PC-9 (cell line): ENCODE data around the gene FGD6.

ENCODE experiments used
- CTCF ChIP-seq: fragments of 200-600 bp; sonication (generic); conservative IDR thresholded peaks from 2 replicates; pipeline ENCODE4 v1.6.1; 2017; ENCODE audit warnings: mixed run types, antibody characterized with exemption, mild to moderate bottlenecking, moderate library complexity
- EZH2 ChIP-seq: fragments of 200-600 bp; sonication (generic); IDR thresholded peaks from 2 replicates; pipeline ENCODE4 v1.8.0; 2017; ENCODE audit warnings: antibody characterized with exemption, low read depth

DNA sequence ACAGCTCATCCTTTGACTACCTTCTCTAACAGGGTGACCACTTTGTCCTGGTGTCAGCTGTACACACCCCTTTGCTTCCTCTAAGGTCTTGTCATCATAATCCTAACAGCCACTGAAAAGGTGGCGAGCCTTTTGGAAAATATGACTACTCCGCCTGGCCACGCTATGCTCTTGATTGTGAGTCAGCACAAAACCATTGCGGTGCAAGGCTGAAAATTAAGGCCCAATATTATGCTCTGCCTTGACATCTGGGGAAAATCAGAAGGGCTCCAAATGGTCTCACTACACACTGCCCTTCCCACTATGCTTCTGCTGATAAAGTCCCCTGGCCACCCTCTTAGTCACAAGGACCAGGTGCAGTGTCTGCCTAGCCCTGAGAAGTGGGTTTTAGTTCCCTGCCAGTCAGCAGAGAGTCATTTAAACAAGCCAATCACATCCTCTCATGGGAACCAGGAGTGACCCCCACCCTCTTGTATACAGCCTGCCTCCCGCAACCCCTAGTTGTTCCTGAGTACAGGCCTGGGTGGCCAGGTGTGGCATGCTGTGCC is 34.3 kb downstream of the FGD6 start:
- TF ChIP-seq CTCF (no peak), EZH2 (no peak)
